Loucy (cell line): ENCODE measurements around the gene CTNNB1.

Experiments
- EZH2phosphoT487 ChIP-seq: fragments of 200-600 bp; IDR thresholded peaks from 2 replicates; pipeline ENCODE4 v1.6.1; 2018; ENCODE audit warnings: antibody characterized with exemption, mild to moderate bottlenecking, moderate library complexity, borderline replicate concordance
- TF ChIP-seq, protein P1 (sequence below): fragments of 200-600 bp; sonication (generic); conservative IDR thresholded peaks from 2 replicates; pipeline ENCODE4 v1.5.1; 2014; ENCODE audit warnings: mild to moderate bottlenecking, antibody characterized with exemption, low read length

DNA sequence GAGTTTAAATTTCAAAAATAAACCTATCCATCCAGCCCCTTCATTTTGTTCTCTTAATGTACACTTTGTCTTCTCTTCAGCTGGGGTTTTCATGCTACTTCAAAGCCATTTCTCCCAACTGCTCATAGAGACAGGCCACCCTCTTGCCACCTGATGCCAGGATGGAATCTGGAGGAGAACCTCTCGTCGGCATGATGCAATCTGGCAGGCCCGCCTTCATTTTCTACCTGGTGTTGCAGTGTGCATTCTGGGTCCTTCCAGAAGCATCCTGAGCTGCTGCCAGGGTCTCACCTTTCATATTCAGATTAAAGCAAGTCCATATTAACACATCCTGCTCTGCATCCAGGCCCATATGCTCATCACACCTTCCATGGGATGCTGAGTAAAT lies 60.8 kb downstream of the CTNNB1 start:
- TF ChIP-seq, protein P1, sequence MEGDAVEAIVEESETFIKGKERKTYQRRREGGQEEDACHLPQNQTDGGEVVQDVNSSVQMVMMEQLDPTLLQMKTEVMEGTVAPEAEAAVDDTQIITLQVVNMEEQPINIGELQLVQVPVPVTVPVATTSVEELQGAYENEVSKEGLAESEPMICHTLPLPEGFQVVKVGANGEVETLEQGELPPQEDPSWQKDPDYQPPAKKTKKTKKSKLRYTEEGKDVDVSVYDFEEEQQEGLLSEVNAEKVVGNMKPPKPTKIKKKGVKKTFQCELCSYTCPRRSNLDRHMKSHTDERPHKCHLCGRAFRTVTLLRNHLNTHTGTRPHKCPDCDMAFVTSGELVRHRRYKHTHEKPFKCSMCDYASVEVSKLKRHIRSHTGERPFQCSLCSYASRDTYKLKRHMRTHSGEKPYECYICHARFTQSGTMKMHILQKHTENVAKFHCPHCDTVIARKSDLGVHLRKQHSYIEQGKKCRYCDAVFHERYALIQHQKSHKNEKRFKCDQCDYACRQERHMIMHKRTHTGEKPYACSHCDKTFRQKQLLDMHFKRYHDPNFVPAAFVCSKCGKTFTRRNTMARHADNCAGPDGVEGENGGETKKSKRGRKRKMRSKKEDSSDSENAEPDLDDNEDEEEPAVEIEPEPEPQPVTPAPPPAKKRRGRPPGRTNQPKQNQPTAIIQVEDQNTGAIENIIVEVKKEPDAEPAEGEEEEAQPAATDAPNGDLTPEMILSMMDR: no peak
- TF ChIP-seq EZH2phosphoT487: no peak
